HL-60 (cell line): Measurements from ENCODE around the gene CRLF1.

Experiments
- DNase-seq, 2 experiments: peaks; one replicate each; pipeline ENCODE4 v3.0.0-alpha.2; 2010 to 2020; ENCODE audit warnings: low read depth in 1 of 2, low spot score in 1 of 2
- H3K27ac ChIP-seq: fragments of 250-450 bp; sonication (Bioruptor Pico); replicated peaks from 2 replicates; pipeline ENCODE4 v1.5.1; 2020; ENCODE audit warnings: mild to moderate bottlenecking, moderate library complexity
- H3K27me3 ChIP-seq: fragments of 250-450 bp; sonication (Bioruptor Pico); 2 replicates; pipeline ENCODE4 v1.5.1; 2021; ENCODE audit warnings: mild to moderate bottlenecking, moderate library complexity; ENCODE audit not compliant: insufficient read depth, poor library complexity, severe bottlenecking
- H3K4me3 ChIP-seq: replicated peaks from 2 replicates; pipeline ENCODE4 v1.5.1; 2011; ENCODE audit warnings: mild to moderate bottlenecking, control low read depth, low read length; ENCODE audit not compliant: insufficient read depth
- CTCF ChIP-seq: IDR thresholded peaks from one replicate; pipeline ENCODE4 v1.5.1; 2011; ENCODE audit warnings: low read length, control low read depth, inconsistent platforms; ENCODE audit not compliant: insufficient read depth
- GABPA ChIP-seq: IDR thresholded peaks from 2 replicates; pipeline ENCODE4 v1.6.1; 2012; ENCODE audit warnings: low read depth
- POLR2AphosphoS5 ChIP-seq: IDR thresholded peaks from 2 replicates; pipeline ENCODE4 v1.6.1; 2012; ENCODE audit warnings: low read depth
- SPI1 ChIP-seq: IDR thresholded peaks from 2 replicates; pipeline ENCODE4 v1.6.1; 2012; ENCODE audit warnings: low read depth, mild to moderate bottlenecking, borderline replicate concordance
- TF ChIP-seq, protein P1 (sequence below): IDR thresholded peaks from 2 replicates; pipeline ENCODE4 v1.6.1; 2012; ENCODE audit warnings: low read depth; ENCODE audit not compliant: insufficient replicate concordance

The CRLF1 gene

GRCh38 chr19:18591735-18592385, 14.7 kb downstream of the CRLF1 start:
- no peak for DNase-seq
- no peak overlapping the region for H3K4me3 ChIP-seq
- TF ChIP-seq POLR2AphosphoS5 (no peak), CTCF (no peak), GABPA (no peak), SPI1 (no peak)
- TF ChIP-seq, protein P1, sequence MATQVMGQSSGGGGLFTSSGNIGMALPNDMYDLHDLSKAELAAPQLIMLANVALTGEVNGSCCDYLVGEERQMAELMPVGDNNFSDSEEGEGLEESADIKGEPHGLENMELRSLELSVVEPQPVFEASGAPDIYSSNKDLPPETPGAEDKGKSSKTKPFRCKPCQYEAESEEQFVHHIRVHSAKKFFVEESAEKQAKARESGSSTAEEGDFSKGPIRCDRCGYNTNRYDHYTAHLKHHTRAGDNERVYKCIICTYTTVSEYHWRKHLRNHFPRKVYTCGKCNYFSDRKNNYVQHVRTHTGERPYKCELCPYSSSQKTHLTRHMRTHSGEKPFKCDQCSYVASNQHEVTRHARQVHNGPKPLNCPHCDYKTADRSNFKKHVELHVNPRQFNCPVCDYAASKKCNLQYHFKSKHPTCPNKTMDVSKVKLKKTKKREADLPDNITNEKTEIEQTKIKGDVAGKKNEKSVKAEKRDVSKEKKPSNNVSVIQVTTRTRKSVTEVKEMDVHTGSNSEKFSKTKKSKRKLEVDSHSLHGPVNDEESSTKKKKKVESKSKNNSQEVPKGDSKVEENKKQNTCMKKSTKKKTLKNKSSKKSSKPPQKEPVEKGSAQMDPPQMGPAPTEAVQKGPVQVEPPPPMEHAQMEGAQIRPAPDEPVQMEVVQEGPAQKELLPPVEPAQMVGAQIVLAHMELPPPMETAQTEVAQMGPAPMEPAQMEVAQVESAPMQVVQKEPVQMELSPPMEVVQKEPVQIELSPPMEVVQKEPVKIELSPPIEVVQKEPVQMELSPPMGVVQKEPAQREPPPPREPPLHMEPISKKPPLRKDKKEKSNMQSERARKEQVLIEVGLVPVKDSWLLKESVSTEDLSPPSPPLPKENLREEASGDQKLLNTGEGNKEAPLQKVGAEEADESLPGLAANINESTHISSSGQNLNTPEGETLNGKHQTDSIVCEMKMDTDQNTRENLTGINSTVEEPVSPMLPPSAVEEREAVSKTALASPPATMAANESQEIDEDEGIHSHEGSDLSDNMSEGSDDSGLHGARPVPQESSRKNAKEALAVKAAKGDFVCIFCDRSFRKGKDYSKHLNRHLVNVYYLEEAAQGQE: no peak
- peaks cover 3% of the 10 kb centered on the region for H3K27me3 ChIP-seq
- no peak overlapping the region for H3K27ac ChIP-seq

DNA sequence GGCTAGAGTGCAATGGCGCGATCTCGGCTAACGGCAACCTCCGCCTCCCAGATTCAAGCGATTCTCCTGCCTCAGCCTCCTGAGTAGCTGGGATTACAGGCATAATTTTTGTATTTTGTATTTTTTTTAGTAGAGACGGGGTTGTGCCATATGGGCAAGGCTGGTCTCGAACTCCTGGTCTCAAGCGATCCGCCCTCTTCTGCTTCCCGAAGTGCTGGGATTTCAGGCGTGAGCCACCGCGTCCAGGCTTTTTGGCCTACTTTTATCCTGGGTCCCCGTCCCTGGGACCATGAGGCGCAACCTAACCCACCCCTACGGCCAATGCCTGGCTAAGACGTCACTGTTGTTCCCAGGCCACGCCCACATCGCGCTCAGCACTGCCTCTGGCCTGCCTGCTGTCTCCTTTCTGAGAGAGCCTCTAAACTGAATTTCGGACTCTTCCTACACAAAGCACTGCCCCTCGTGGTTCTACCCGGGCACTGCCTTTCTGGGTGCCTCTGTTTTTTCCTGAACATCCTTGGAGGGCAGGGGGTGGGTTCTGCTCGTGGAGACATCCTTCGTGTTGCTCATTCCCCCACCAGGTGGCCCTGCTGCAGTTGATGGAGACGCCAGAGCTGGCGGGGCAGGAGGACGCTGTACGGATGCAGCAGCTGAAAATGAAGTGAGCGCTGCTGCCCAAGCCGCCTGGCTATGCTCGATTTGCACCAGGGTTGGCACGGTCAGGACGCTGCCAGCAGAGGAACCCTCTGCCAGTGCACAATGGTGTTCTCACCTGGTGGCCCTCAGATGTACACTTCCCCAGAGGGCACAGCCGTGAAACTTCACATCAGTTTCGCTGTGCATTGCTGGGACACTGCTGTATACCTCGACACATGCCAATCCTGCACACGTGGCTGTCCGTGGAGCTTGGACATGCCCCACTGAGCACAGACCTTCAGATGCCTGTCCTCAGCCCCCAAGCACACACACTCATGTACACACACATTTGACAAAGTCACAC, 16.0 kb downstream of the CRLF1 start:
- H3K27ac ChIP-seq: no peak overlapping the region
- no peak overlapping the region for H3K4me3 ChIP-seq
- no peak for DNase-seq

More for the DNA sequence above, 16.0 kb downstream of the CRLF1 start:
- TF ChIP-seq SPI1 (no peak), CTCF (no peak), GABPA (no peak), POLR2AphosphoS5 (no peak)
- TF ChIP-seq, protein P1: no peak
- peaks cover 3% of the 10 kb centered on the region for H3K27me3 ChIP-seq
